Hepatocyte (in vitro differentiated cells): ENCODE results near the gene HNRNPA1. TPM values are rescaled to one million over a fixed set of nuclear protein-coding genes. Genes with fewer than 3 reads are reported as not detected.

Experiments used
- DNase-seq: peaks from one replicate; pipeline ENCODE4 v3.0.0-alpha.2; 2016; ENCODE audit warnings: low spot score
- H2AFZ ChIP-seq: fragments of 200-600 bp; sonication (generic); 2 replicates; pipeline ENCODE4 v1.6.0; 2016; ENCODE audit warnings: antibody characterized with exemption, mild to moderate bottlenecking
- H3K27ac ChIP-seq: fragments of 200-600 bp; sonication (generic); 2 replicates; pipeline ENCODE4 v1.5.1; 2016; ENCODE audit warnings: mild to moderate bottlenecking
- H3K27me3 ChIP-seq: fragments of 200-600 bp; sonication (generic); 2 replicates; pipeline ENCODE4 v1.6.1; 2016
- H3K36me3 ChIP-seq: fragments of 200-600 bp; sonication (generic); replicated peaks from 2 replicates; pipeline ENCODE4 v1.5.1; 2016; ENCODE audit warnings: low read depth; ENCODE audit not compliant: insufficient read depth
- H3K4me1 ChIP-seq: fragments of 200-600 bp; sonication (generic); 2 replicates; pipeline ENCODE4 v1.5.1; 2016; ENCODE audit warnings: mild to moderate bottlenecking, moderate library complexity; ENCODE audit not compliant: insufficient read depth
- H3K4me2 ChIP-seq: fragments of 200-600 bp; sonication (generic); 2 replicates; pipeline ENCODE4 v1.6.0; 2016
- H3K4me3 ChIP-seq: fragments of 200-600 bp; sonication (generic); 2 replicates; pipeline ENCODE4 v1.5.1; 2016; ENCODE audit warnings: mild to moderate bottlenecking
- H3K79me2 ChIP-seq: fragments of 200-600 bp; sonication (generic); 2 replicates; pipeline ENCODE4 v1.6.0; 2017; ENCODE audit warnings: mild to moderate bottlenecking
- H3K9me2 ChIP-seq: fragments of 200-600 bp; sonication (generic); replicated peaks from 2 replicates; pipeline ENCODE4 v1.6.0; 2017; ENCODE audit warnings: mild to moderate bottlenecking; ENCODE audit not compliant: insufficient read depth
- H3K9me3 ChIP-seq: fragments of 200-600 bp; sonication (generic); 2 replicates; pipeline ENCODE4 v1.5.1; 2016; ENCODE audit warnings: low read depth, mild to moderate bottlenecking
- H4K20me1 ChIP-seq: fragments of 200-600 bp; sonication (generic); 2 replicates; pipeline ENCODE4 v1.6.0; 2016; ENCODE audit warnings: mild to moderate bottlenecking; ENCODE audit not compliant: insufficient read depth, poor library complexity, severe bottlenecking
- CTCF ChIP-seq: fragments of 200-600 bp; sonication (generic); IDR thresholded peaks from 2 replicates; pipeline ENCODE4 v1.5.1; 2016; ENCODE audit warnings: antibody characterized with exemption, mild to moderate bottlenecking; ENCODE audit not compliant: poor library complexity
- EZH2 ChIP-seq: fragments of 200-600 bp; sonication (generic); IDR thresholded peaks from 2 replicates; pipeline ENCODE4 v1.6.1; 2016; ENCODE audit warnings: antibody characterized with exemption, mild to moderate bottlenecking, borderline replicate concordance
- EZH2phosphoT487 ChIP-seq: fragments of 200-600 bp; sonication (generic); IDR thresholded peaks from one replicate; pipeline ENCODE4 v1.6.1; 2018; ENCODE audit warnings: antibody characterized with exemption, mild to moderate bottlenecking, low read depth, moderate library complexity; ENCODE audit not compliant: unreplicated experiment, severe bottlenecking
- WGBS: methylation state at CpG from one replicate; pipeline ENCODE4 v1.1.6; 2016; ENCODE audit warnings: low lambda C conversion rate; ENCODE audit errors: missing lambda C conversion rate; 5-methylcytosine and 5-hydroxymethylcytosine counted together
- polyA plus RNA-seq: library from polyadenylated mRNA; unstranded; fragments of >200 nt; fragmentation: Nextera tagmentation; extraction: Ambion mirVana; gene quantifications from 2 replicates; pipeline ENCODE4 v1.2.1, GENCODE V29; 2016
- total RNA-seq: library from RNA; depleted of rRNA; stranded (reverse); fragments of >200 nt; gene quantifications from 2 replicates; pipeline ENCODE4 v1.2.3, GENCODE V29; 2014

Gene HNRNPA1
- total and polyA plus RNA-seq, 2 experiments from 2014 or later, result 467 to 482 TPM

- no peaks in the 10 kb centered on the region for H3K36me3 ChIP-seq
- DNase-seq, result no peak
- H3K4me3 ChIP-seq, result no peak overlapping the region
- TF ChIP-seq CTCF, result no peak
- no peak for TF ChIP-seq EZH2
- no peak for TF ChIP-seq EZH2phosphoT487
- no peaks in the 10 kb centered on the region for H3K27me3 ChIP-seq
- H3K4me1 ChIP-seq, result peaks cover 33% of the 10 kb centered on the region
- peaks cover 80% of the 10 kb centered on the region for H3K79me2 ChIP-seq
- no peak overlapping the region for H2AFZ ChIP-seq
- peak overlapping the region; percentile 91 for H3K27ac ChIP-seq
- H4K20me1 ChIP-seq, result no peaks in the 10 kb centered on the region
- H3K9me2 ChIP-seq, result no peaks in the 10 kb centered on the region
- no peaks in the 10 kb centered on the region for H3K9me3 ChIP-seq
- H3K4me2 ChIP-seq, result peak overlapping the region; percentile 79
Measured at GRCh38 chr12:54258201-54258681, 22.3 kb upstream of the HNRNPA1 start.

DNA sequence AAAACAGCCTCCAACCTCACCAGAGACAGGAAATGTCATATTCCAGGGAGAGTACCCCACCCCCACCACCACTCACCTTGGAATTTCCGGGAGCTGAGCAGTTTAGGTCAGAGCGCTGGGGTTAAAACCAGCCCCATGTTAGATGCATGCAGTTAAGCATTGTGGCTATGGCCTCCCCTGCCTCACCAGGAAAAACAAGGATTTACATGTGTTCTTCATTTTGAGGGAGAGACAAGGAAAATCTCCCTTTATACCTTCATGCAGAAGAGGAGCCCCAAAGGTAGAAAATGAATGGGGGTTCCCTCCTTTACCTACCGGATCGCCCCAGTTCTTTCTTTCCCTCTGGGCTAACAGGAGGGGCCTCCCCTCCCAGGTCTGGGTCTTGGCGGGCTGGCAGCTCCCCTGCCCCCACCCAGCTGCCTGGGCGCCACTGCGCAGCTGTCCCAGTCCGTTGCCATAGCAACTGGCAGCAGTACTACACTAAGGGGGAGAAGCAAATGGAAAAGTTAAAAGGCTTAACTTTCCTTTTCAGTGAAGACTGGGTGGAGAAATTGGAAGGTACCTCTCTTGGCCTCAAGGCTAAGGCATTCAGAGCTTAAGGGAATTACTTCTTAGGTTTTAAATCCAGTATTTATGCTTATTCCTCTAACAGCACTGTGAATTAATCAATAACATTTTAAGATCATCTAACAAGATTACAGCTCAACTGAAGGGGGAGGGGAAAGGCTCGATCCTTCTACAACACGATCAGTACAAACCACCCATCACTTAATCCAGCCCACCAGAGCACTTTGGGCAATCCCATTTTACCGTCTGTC, 21.1 kb upstream of the HNRNPA1 start:
- Histone ChIP-seq H3K4me2 (peak overlapping the region; percentile 79), H3K27me3 (no peaks in the 10 kb centered on the region), H3K9me3 (no peaks in the 10 kb centered on the region), H3K27ac (peak overlapping the region; percentile 91), H3K4me1 (peaks cover 33% of the 10 kb centered on the region), H2AFZ (peak overlapping the region; percentile 41), H3K9me2 (no peaks in the 10 kb centered on the region), H4K20me1 (no peaks in the 10 kb centered on the region), H3K79me2 (peaks cover 82% of the 10 kb centered on the region), H3K36me3 (no peaks in the 10 kb centered on the region), H3K4me3 (peak overlapping the region; percentile 18)
- 1% methylated on average over 11 of the region's 11 CpGs for WGBS
- peak; percentile 95 for DNase-seq
- TF ChIP-seq CTCF (no peak), EZH2 (no peak), EZH2phosphoT487 (no peak)

- WGBS, result 49% methylated on average over 5 of the region's 5 CpGs
- Histone ChIP-seq H4K20me1 (no peaks in the 10 kb centered on the region), H2AFZ (no peak overlapping the region), H3K36me3 (no peaks in the 10 kb centered on the region), H3K27ac (peak overlapping the region; percentile 70), H3K79me2 (peaks cover 87% of the 10 kb centered on the region), H3K27me3 (no peaks in the 10 kb centered on the region), H3K4me1 (peaks cover 38% of the 10 kb centered on the region), H3K4me3 (no peak overlapping the region), H3K4me2 (peak overlapping the region; percentile 63), H3K9me3 (no peaks in the 10 kb centered on the region), H3K9me2 (no peaks in the 10 kb centered on the region)
- no peak for DNase-seq
- TF ChIP-seq CTCF (no peak), EZH2 (no peak), EZH2phosphoT487 (no peak)
Measured at GRCh38 chr12:54261815-54262402, 18.6 kb upstream of the HNRNPA1 start.
